NT2/D1 (cell line): ENCODE results near the gene RASA1.

Experiments used
- SUZ12 ChIP-seq: IDR thresholded peaks from 2 replicates; pipeline ENCODE4 v1.6.1; 2011; ENCODE audit not compliant: insufficient read length, insufficient read depth; ENCODE audit errors: extremely low read depth
- YY1 ChIP-seq: IDR thresholded peaks from 2 replicates; pipeline ENCODE4 v1.6.1; 2011; ENCODE audit not compliant: insufficient read length, insufficient read depth
- ZNF274 ChIP-seq: IDR thresholded peaks from 2 replicates; pipeline ENCODE4 v1.6.1; 2011; ENCODE audit warnings: mild to moderate bottlenecking, low read depth, low read length

DNA sequence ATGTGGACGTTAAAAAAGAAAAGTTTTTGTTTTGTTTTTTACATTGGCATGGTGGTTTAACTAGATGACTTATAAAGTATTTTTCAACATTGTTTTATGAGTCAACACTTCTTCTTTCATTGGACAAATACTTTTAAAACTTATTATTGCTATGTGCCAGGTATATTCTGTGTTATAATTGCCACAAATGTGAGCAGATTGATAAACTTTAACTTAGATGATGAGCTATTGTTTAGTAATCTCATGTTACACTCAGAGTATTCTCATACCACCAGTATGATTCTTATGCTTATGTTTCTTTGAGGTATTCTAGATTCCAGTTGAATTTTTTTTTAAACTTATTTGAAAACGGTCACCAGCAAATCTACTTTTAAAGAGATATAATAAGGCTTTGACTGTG lies 60.3 kb downstream of the RASA1 start:
- no peak for TF ChIP-seq ZNF274
- TF ChIP-seq YY1, result no peak
- TF ChIP-seq SUZ12, result no peak
